Measurements from ENCODE around the gene CACNA1A. TPM values are rescaled to one million over a fixed set of nuclear protein-coding genes. Genes with fewer than 3 reads are reported as not detected.
"Not testable (repeated sequence)": the region's sequence is repeated elsewhere in the genome, so short reads cannot be mapped to it uniquely, and the experiment has no call there.

Gene CACNA1A
- polyA plus RNA-seq, 3 donors, result 2.0 to 2.9 (median 2.1) TPM

DNA sequence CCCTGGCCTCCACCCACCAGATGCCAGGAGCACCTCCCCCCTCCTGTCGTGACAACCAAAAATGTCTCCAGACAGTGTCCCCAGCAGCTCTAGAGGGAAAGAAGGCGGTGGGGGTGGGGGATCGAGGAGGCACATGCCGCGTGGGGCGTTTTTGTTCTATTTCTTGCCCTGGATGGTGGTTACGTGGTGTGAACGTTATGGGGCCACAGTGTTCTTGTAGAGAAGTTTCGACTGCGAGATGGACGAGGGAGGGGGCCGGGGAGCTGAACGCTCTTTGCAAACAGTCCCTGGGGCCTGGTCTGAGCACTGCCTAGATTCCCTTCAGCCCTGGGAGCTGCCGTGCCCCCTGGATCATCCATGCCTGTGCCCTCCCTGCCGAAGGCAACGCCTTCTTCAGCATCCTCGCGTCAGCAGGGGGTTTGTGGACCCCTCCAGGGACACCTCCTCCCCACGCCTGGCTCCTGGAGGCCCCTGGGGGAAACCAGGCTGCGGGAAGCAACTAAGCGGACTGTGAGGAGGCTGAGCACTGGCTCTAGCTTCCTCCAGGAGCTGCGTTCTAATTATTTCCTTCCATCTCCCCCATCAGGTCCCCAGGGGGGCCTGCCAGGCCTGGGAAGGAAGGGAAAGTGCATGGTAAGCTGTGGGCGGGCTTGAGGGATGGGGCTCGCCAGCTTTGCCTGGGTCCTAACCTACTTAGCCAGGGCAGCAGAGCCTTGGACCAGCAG is 224.6 kb downstream of the CACNA1A start:
- no peak for DNase-seq

DNA sequence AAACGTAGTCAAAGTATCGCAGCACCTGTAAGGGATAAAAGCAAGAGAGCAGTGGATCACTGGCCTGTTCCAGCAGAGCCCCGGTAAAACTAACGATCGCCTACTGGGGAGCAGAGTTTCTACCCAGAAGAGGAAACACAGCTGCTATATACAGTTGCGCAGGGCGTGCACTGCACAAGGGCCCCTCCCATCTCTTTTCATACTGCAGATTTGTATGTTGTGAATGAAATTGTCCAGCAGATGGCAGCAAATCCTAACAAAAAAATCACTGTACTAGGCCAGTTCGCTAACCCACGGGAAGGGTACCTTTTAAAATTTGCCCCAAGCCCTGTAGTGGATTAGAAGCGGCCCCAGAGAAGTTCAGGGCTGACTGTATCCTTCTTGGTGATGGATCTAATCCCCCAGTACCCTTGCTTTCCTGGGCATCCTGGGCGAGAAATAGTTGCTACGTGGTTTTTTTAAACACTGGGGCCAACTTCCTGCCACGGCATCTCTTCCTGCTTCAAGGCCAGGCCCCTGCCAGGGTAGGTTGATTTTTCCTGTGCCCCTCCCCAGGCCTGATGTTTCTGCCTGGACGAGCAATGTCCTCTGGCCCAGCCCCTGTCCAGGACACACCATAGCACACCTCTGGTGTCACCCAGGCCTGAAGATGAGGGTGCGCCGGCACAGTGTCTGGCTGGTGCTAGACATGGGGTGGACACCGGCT is 229.0 kb downstream of the CACNA1A start:
- DNase-seq, result peak; percentile 64

DNA sequence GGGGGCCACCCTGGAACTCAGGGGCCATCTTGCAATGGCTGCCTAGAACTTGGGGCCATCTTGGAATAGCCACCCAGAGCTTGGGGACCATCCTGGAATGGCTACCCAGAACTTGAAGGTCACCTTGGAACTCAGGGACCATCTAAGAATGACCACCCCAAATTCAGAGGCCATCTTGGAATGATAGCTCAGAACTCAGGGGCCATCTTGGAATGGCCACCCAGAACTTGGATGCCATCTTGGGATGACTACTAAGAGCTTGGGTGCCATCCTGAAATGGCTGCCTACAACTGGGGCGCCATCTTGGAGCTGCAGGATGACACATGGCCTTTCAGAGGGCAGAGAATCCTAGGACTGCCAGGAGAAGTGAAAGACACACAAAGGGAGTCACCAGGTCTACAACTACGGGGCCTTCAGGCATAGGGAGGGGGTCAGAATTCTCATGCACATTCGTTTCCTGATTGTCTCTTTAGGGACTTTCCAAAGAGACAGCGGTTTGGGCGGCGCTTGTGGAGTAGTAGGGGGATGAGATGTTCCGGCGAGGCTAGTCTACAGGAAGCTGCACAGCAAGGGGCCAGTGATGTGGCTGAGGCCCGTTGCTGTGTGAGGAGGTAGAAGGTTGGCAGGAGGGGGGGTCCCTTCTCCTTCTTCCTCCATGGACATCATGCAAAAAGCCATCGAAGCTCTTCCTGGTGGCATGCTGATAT is 231.1 kb downstream of the CACNA1A start:
- no peak for DNase-seq

DNA sequence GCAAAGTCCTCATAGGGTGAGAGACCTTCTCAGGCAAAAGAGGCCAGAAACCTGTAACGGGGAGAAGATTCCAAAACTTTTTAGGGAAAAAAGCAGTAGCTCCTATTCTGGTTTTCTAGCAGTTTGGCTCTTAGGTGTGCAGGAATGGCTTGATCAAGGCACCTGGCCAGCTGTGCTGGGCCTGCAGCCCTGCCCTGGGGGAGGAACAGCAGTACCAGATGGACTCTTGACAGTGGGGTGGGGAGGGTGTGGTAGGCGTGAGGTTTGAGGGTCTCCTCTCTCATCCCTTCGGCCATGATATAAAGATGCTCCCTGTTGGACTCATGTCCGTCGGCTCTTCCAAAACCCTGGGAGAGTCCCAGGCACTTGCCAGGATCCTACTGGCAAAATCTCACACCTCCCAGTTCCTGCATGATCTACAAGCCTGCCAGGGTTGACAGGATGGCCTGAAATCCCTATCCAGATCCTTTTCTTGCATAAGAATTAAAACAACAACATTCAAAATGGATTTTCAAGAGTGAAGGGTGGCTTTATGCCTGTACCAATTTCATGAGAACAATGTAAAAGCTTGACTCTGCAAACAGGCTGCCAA is 235.7 kb downstream of the CACNA1A start:
- no peak for DNase-seq

DNA sequence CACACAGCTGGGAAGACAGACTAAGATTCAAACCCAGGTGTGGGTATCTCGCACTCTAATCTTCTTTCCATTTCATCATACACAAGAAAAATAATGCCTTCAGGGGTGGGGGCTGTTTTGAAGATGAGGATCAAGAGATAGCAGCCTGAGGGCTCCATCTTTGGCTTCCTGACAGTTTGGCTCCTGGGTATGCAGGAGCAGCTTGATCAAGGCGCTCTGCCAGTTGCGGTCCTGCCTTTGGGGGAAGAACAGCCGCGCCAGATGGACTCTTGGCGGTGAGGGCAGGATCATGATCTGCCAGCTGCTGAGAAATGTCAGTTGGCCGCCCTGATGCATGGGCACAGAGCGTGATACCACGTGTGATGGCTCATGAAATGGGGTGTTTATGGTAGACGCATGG is 236.9 kb downstream of the CACNA1A start:
- DNase-seq, result no peak

DNA sequence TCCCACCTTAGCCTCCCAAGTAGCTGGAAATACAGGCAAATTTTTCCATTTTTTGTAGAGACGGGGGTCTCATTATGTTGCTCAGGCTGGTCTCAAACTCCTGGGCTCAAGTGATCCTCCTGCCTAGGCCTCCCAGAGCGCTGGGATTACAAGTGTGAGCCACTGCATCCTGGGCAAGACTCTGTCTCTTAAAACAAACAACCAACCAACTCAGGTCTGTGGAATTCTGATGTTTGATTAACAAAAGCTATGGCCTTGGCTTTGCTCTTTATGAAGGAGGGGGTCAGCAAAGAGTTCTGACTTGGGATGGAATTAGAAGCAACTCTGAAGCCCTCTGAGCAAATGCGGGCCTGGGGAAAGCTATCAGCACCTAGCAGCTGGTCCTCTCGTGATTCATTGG is 238.4 kb downstream of the CACNA1A start:
- DNase-seq, result no peak

DNA sequence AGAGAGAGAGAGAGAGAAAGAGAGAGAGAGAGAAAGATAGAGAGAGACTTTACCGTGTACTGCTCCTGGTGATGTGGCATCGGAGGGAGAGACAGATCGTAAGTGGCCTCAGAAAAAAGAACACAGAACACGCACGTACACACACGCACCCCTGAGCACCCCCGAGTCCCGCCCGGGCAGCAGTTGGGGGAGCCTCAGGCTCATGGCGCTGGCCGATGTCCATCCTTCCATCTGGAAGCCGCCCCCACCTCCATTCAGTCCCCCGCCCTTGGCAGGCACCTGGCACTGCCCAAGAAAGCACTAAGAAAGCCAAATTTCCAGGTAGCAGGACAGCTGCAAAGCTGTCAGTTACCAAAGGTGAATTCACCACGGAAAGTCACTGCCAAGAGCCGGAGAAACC is 239.1 kb downstream of the CACNA1A start:
- no peak for DNase-seq

DNA sequence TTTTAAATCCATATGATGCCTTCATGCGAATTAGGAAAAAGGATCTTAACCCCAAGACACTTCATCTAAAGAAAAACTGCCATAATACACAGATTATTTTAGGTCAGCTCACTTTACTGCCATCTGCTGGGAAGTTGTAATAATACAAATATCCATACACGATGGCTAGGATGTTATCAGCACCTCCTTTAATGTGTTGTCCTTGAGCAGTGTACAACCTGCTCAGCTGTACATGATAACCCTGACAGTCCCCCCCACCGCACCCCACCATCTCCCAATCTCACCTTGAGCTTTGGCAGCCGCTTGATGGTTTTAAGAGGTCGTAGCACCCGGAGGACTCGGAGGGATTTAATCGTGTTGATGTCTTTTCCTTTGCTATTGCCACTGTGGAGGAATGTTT is 243.8 kb downstream of the CACNA1A start:
- DNase-seq, result peak; percentile 46

DNA sequence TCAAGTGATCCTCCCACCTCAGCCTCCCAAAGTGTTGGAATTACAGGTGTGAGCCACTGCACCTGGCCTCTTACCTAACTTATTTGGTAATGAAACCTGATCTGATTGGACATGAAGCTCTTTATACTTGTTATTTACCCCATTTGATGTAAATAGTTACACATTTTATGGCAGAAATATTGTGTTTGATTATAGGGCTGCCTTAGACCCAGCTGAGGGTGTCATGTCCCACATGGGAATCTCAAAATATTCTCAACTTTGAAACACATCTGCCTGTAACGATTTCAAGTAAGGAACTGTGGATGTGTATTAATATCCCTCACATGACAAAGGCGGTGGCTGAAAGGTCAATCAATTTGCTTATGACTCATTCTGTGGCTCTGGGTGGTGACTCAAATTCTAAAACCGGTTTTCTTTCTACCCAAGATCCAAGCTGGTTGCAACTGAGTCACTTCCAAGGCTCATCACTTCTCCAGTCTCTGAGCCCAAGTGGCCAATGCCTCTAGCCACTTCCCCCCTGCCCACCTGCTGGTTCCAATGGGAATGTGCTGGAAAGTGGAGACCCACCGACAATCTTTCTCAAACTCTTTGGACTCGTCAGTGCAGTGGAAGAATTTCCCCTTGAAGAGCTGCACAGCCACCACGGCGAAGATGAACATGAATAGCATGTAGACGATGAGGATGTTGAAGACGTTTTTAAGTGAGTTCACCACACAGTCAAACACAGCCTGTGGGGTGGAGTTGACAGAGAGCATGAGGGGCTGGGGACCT is 245.2 kb downstream of the CACNA1A start:
- DNase-seq, result no peak

DNA sequence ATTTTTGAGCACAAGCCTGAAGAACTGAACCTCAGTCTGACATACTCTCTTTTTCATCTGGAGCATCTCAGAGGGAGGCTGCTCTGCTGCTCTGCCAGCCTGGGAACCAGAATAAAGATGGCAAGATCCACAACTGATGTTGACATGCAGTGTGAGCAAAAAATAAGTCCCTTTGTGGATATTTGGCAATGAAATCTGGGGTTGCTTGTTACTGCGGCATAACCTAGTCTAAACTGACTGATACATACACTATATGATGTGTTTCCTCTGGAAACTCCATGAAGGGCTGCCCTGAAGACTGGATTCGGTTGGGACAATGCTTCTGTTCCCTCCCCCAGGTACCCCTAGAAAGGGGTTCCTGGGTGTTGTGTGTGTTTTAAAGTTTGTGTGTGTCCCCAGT is 249.4 kb downstream of the CACNA1A start:
- DNase-seq, result no peak

DNA sequence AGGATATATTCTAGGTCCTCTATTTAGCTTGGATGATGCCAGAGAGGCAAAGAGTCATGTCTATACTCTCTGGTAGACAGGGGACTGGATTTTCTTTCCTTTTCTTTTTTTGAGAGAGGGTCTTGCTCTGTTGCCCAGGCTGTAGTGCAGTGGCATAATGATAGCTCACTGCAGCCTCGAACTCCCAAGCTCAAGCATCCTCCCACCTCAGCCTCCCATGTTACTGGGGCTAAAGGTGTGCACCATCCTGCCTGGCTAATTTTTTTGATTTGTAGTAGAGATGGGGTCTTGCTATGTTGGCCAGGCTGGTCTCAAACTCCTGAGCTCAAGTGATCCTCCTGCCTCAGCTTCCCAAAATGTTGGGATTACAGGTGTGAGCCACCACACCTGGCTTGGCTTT is 249.9 kb downstream of the CACNA1A start:
- not testable (repeated sequence) for DNase-seq

DNA sequence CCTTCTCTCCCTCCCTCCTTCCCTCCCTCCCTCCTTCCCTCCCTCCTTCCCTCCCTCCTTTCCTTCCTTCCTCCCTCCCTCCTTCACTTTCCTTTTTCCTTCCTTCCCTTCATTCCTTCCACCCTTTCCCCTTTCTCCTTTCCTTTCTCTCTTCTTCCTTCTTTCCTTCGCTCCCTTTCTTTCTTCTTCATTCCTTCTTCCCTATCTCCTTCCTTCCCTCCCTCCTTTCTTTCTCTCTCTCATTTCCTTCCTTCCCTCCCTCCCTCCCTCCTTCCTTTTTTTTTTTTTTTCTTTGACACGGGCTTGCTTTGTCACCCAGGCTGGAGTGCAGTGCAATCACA is 250.6 kb downstream of the CACNA1A start:
- DNase-seq, result no peak

DNA sequence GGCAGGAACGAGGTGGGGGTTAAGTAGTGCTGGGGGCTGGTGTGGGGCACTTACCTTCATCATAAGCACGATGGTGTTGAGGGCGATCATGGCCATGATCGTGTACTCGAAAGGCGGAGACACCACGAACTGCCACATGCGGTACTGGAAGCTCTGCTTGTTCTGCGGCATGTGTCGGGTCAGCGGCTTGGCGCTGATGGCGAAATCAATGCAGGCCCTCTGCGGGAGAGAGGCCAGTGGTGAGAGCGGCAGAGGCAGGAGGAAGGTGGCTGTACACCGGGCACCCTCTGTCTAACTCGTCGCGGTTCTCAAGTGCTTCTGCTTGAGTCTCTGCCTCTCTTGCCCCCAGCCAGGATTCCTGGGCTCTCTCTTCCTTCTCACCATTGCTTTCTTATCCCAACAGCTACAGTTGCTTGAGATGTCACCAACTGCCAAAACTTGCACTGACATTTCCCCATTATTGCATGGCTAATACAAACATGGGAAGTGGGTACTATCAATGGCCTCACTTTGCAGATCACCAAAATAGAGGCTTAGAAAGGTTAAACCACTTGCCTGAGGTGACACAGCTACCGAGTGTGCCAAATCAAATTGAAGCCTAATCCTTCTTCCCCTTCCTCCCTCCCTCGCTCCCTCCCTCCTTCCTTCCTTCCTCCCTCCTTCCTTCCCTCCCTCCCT is 251.1 kb downstream of the CACNA1A start:
- DNase-seq, result no peak

DNA sequence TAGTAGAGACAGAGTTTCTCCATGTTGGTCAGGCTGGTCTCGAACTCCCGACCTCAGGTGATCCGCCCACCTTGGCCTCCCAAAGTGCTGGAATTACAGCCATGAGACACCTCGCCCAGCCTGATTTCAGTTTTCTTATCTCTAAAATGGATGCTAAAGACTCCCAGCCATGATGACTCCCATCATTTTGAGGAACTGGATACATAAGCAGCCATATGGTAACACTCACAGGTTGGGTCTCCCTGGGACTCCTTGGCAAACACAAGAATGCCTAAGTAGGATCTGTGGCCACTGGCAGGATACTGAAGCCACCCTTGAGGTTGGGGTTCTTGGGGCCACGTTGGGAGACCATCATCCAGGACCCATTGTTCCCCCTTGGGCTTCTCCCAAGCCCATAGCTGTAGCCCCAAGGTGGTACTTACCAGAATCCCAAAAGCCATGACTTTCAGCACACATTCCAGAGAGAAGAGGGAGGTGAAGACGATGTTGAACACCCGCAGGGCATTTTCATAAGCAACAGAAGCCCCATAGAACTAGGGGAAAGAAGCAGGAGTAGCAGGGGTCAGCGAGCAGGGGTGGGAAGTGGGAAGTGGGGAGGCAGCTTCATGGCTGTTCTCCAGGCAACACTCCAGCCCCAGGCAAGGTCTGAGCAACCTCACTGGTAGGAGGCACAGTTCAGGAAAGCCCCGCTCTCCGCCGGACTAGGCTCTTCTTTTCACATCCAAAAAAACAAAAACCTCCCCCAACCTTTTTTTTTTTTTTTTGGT is 253.5 kb downstream of the CACNA1A start:
- no peak for DNase-seq

DNA sequence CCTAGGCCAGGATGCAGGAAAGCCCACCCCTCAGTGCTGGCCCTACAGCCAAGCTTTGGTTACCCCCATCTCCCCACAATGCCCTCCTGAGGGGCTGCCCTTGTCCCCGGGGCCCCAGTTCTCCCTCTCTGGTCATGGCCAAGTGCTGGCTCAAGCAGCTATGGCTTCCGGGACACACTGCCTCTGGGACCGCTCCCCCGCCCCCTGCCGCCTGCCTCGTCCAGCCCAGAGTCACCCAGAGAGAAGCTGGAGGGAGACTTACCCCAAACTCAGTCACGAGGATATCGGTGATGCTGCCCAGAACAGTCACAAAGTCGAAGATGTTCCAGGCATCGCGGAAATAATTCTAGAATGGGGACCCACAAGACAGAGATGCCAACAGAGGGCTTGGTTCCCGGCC is 261.4 kb downstream of the CACNA1A start:
- no peak for DNase-seq

DNA sequence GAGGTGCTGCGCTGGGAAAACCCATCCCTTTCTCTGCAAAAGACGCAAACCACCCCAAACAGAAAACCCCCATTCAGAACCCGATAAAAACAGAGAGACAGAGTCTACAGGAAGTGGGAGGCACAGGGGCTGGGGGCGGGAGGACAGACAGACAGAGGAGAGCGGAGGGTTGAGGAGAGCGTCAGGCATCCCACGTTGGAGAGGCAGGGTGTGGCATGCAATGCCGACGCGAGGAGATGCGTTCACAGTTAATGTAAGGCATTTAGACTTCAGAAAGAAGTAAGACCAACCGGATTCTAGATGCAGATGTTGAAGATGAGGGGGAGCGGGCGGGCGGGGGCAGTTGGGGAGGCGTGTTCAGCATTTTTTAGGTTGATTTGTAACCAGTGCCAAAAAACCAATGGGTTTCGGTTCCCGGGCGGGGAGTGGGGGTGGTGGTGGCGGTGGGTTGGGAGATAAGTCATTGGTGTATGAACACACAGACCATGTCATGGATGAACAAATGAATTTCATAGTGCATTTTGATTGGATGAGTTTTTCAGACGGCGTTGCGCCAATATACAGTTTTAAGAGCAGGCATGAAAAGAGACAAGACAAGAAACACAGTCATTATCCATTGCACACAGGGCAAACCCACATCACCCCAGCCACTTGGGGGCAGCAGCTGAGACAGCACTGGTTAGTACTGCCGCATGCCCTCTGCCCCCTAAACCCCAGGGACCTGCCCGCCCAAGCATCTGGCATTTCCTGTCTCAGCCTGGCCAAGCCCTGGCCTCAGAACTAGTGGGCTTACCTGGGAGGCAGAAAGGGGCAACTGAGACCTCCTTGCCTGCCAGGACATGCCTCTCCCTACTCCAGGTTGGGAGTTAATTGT is 264.8 kb downstream of the CACNA1A start:
- DNase-seq, result no peak

DNA sequence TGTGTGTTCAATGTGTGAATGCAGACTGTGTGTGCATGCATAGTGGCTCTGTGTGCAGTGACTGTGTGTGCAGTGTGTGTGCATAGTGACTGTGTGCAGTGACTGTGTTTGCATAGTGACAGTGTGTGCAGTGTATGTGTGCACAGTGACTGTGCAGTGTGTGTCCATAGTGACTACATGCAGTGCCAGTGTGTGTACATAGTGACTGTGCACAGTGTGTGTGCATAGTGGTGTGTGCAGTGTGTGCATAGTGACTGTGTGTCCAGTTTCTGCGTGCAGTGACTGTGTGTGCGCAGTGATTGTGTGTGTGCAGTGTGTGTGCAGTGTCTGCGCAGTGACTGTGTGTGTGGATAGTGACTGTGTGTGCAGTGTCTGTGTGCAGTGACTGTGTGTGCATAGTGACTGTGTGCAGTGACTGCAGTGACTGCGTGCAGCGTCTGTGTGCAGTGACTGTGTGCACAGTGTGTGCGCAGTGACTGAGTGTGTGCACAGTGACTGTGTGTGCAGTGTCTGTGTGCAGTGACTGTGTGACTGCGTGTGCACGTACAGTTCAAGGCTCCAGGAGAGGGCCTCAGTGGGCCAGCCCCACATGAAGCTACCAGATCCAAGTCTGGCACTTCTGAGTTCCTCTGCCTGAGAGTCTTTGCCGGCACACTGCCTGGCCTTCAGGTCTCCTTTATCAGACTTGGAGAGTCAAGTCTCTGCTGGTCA is 265.8 kb downstream of the CACNA1A start:
- no peak for DNase-seq

DNA sequence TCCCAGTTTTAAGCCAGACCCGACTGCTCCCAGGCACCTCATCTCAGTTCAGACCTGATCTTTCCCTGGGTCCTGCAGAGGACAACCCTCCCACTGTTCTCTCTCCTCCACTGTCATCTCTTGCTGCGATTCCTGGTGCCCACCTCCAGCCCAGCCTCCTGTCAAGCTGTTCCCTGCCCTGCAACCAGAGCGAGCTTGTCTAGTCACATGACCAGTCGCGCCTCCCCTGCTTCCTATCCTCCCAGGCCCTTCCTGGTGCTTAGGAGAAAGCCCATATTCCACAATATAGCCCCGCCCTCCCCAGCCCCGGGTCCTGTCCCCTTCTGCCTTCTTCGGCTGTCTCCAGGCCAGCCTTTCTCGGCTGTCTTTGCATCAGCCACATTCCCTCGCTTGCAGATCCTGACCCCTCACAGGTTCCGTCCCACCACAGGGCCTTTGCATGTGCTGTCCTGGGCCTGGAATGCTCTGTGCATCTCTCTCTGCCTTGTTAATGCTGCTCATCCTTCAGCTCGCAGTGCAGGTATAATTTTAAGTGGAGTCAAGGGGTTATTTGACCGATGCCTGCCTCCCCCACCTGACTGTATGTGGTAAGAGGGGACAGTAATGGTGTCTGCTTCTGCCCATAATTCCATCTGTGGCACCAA is 267.3 kb downstream of the CACNA1A start:
- no peak for DNase-seq
